Skeletal muscle satellite cell (primary cell): ENCODE results near the gene CEBPB.
"Not testable (repeated sequence)": the region's sequence is repeated elsewhere in the genome, so short reads cannot be mapped to it uniquely, and the experiment has no call there.

Source experiments
- H3K27me3 ChIP-seq: 2 replicates; pipeline ENCODE4 v1.7.0; 2013; ENCODE audit warnings: low read length; ENCODE audit not compliant: control insufficient read depth, insufficient read depth
- H3K36me3 ChIP-seq: 2 replicates; pipeline ENCODE4 v1.7.0; 2013; ENCODE audit warnings: mild to moderate bottlenecking, control low read depth, low read length; ENCODE audit not compliant: insufficient read depth
- H3K4me1 ChIP-seq: 2 replicates; pipeline ENCODE4 v1.7.0; 2013; ENCODE audit warnings: low read length; ENCODE audit not compliant: control insufficient read depth, insufficient read depth
- H3K4me2 ChIP-seq: 2 replicates; pipeline ENCODE4 v1.7.0; 2013; ENCODE audit warnings: mild to moderate bottlenecking, low read length
- H3K4me3 ChIP-seq: 2 replicates; pipeline ENCODE4 v1.7.0; 2013; ENCODE audit warnings: low read length
- H3K9ac ChIP-seq: 2 replicates; pipeline ENCODE4 v1.7.0; 2013; ENCODE audit warnings: mild to moderate bottlenecking, low read depth, low read length, moderate library complexity
- H3K9me3 ChIP-seq: replicated peaks from 2 replicates; pipeline ENCODE4 v1.7.0; 2013; ENCODE audit warnings: mild to moderate bottlenecking, control low read depth, low read length

CEBPB gene

GRCh38 chr20:50175938-50176933, 14.4 kb upstream of the CEBPB start:
- Histone ChIP-seq H3K36me3 (no peaks in the 10 kb centered on the region), H3K4me2 (no peak overlapping the region), H3K9ac (no peak overlapping the region), H3K9me3 (no peaks in the 10 kb centered on the region), H3K4me1 (peaks cover 16% of the 10 kb centered on the region), H3K4me3 (no peak overlapping the region), H3K27me3 (no peaks in the 10 kb centered on the region)

- not testable (repeated sequence) for H3K4me2 ChIP-seq, H3K27me3 ChIP-seq
These were observed 12.0 kb upstream of the CEBPB start for GRCh38 chr20:50178672-50179071.

GRCh38 chr20:50181344-50181743, 9.3 kb upstream of the CEBPB start:
- Histone ChIP-seq H3K36me3 (no peaks in the 10 kb centered on the region), H3K4me3 (no peak overlapping the region), H3K9me3 (no peaks in the 10 kb centered on the region), H3K27me3 (no peaks in the 10 kb centered on the region), H3K4me1 (peaks cover under 1% of the 10 kb centered on the region), H3K4me2 (no peak overlapping the region), H3K9ac (no peak overlapping the region)

More at GRCh38 chr20:50178672-50179071, 12.0 kb upstream of the CEBPB start:
- not testable (repeated sequence) for H3K4me3 ChIP-seq, H3K4me1 ChIP-seq, H3K36me3 ChIP-seq, H3K9ac ChIP-seq, H3K9me3 ChIP-seq

- H3K27me3 ChIP-seq, result no peaks in the 10 kb centered on the region
- H3K9ac ChIP-seq, result no peak overlapping the region
- no peaks in the 10 kb centered on the region for H3K36me3 ChIP-seq
- H3K4me1 ChIP-seq, result peaks cover 4% of the 10 kb centered on the region
- no peaks in the 10 kb centered on the region for H3K9me3 ChIP-seq
- H3K4me2 ChIP-seq, result no peak overlapping the region
- H3K4me3 ChIP-seq, result no peak overlapping the region
These were observed 8.3 kb upstream of the CEBPB start for GRCh38 chr20:50182346-50182745.

- no peaks in the 10 kb centered on the region for H3K9me3 ChIP-seq
- H3K4me2 ChIP-seq, result no peak overlapping the region
- no peak overlapping the region for H3K9ac ChIP-seq
- no peaks in the 10 kb centered on the region for H3K36me3 ChIP-seq
- peaks cover 8% of the 10 kb centered on the region for H3K4me1 ChIP-seq
- no peaks in the 10 kb centered on the region for H3K27me3 ChIP-seq
- H3K4me3 ChIP-seq, result no peak overlapping the region
These were observed 5.2 kb upstream of the CEBPB start for GRCh38 chr20:50185426-50185825.

GRCh38 chr20:50186151-50186885, 4.3 kb upstream of the CEBPB start:
- H3K4me1 ChIP-seq, result peaks cover 8% of the 10 kb centered on the region
- no peaks in the 10 kb centered on the region for H3K36me3 ChIP-seq
- H3K4me3 ChIP-seq, result no peak overlapping the region
- H3K27me3 ChIP-seq, result no peaks in the 10 kb centered on the region
- no peak overlapping the region for H3K4me2 ChIP-seq
- no peak overlapping the region for H3K9ac ChIP-seq
- H3K9me3 ChIP-seq, result no peaks in the 10 kb centered on the region

- H3K9me3 ChIP-seq, result no peaks in the 10 kb centered on the region
- H3K4me3 ChIP-seq, result no peak overlapping the region
- H3K9ac ChIP-seq, result no peak overlapping the region
- H3K36me3 ChIP-seq, result no peaks in the 10 kb centered on the region
- H3K4me1 ChIP-seq, result peaks cover 8% of the 10 kb centered on the region
- H3K4me2 ChIP-seq, result no peak overlapping the region
- H3K27me3 ChIP-seq, result no peaks in the 10 kb centered on the region
These were observed 3.6 kb upstream of the CEBPB start for GRCh38 chr20:50186987-50187402.

GRCh38 chr20:50187403-50188051, 3.1 kb upstream of the CEBPB start:
- no peak overlapping the region for H3K4me3 ChIP-seq
- no peaks in the 10 kb centered on the region for H3K9me3 ChIP-seq
- no peak overlapping the region for H3K4me2 ChIP-seq
- peaks cover 8% of the 10 kb centered on the region for H3K4me1 ChIP-seq
- peaks cover under 1% of the 10 kb centered on the region for H3K36me3 ChIP-seq
- H3K27me3 ChIP-seq, result no peaks in the 10 kb centered on the region
- H3K9ac ChIP-seq, result no peak overlapping the region

- Histone ChIP-seq H3K9ac (no peak overlapping the region), H3K4me1 (peaks cover 8% of the 10 kb centered on the region), H3K4me2 (no peak overlapping the region), H3K9me3 (no peaks in the 10 kb centered on the region), H3K36me3 (peaks cover 9% of the 10 kb centered on the region), H3K27me3 (no peaks in the 10 kb centered on the region), H3K4me3 (no peak overlapping the region)
These were observed 2.3 kb upstream of the CEBPB start for GRCh38 chr20:50188287-50188688.

GRCh38 chr20:50188879-50189680, 1.6 kb upstream of the CEBPB start:
- Histone ChIP-seq H3K9me3 (no peaks in the 10 kb centered on the region), H3K4me1 (peaks cover 15% of the 10 kb centered on the region), H3K36me3 (peaks cover 16% of the 10 kb centered on the region), H3K4me2 (no peak overlapping the region), H3K9ac (no peak overlapping the region), H3K4me3 (no peak overlapping the region), H3K27me3 (no peaks in the 10 kb centered on the region)
